MCF 10A (cell line): ENCODE measurements around the gene IMMP2L. TPM values are rescaled to one million over a fixed set of nuclear protein-coding genes. Genes with fewer than 3 reads are reported as not detected.

Experiments
- BruUV-seq: library from RNA; stranded (reverse); fragments of 400-500 nt; replicated peaks from 2 replicates; lab custom pipeline; 2021; lab: Mats Ljungman, UMichigan
- CTCF ChIA-PET: fragments of 300-600 bp; sonication (Branson Sonifier 250); formaldehyde crosslinking; extraction: SDS; loops from one replicate; lab custom pipeline; 2021; ENCODE audit warnings: antibody characterized with exemption, inconsistent platforms; lab: Yijun Ruan, JAX
- POLR2A ChIA-PET: fragments of 300-600, 350-650 bp; sonication (Branson Sonifier 250); formaldehyde crosslinking; extraction: SDS; loops from one replicate; lab custom pipeline; 2020; ENCODE audit warnings: antibody characterized with exemption, inconsistent platforms; lab: Yijun Ruan, JAX
- DNase-seq: peaks from one replicate; pipeline ENCODE4 v3.0.0-alpha.2; 2018; ENCODE audit not compliant: unreplicated experiment
- H3K27ac Mint-ChIP-seq: one replicate; pipeline ENCODE4 v1.8.0; 2022; ENCODE audit warnings: mild to moderate bottlenecking, low read depth, mixed read lengths; ENCODE audit not compliant: unreplicated experiment
- H3K27me3 Mint-ChIP-seq: one replicate; pipeline ENCODE4 v1.8.0; 2022; ENCODE audit warnings: mixed read lengths; ENCODE audit not compliant: insufficient read depth, unreplicated experiment
- H3K36me3 Mint-ChIP-seq: one replicate; pipeline ENCODE4 v1.8.0; 2022; ENCODE audit warnings: mild to moderate bottlenecking, moderate library complexity, mixed read lengths; ENCODE audit not compliant: insufficient read depth, unreplicated experiment
- H3K4me1 Mint-ChIP-seq: one replicate; pipeline ENCODE4 v1.8.0; 2022; ENCODE audit warnings: mixed read lengths; ENCODE audit not compliant: insufficient read depth, unreplicated experiment
- H3K4me3 Mint-ChIP-seq: one replicate; pipeline ENCODE4 v1.8.0; 2022; ENCODE audit warnings: mild to moderate bottlenecking, moderate library complexity, mixed read lengths; ENCODE audit not compliant: unreplicated experiment
- H3K9me3 Mint-ChIP-seq: one replicate; pipeline ENCODE4 v1.8.0; 2022; ENCODE audit warnings: mixed read lengths; ENCODE audit not compliant: unreplicated experiment
- intact Hi-C: fragments of 100-400 bp; cut with micrococcal nuclease; formaldehyde crosslinking; loops from 2 replicates; pipeline ENCODE4 v1.14.1; 2022
- total RNA-seq: library from RNA; stranded (reverse); gene quantifications from 2 replicates; pipeline ENCODE4 v1.2.3, GENCODE V29; 2022
- TF ChIP-seq, protein P1 (sequence below): fragments of 200-600 bp; IDR thresholded peaks from one replicate; pipeline ENCODE4 v1.8.0; 2022; ENCODE audit warnings: antibody characterized with exemption, mild to moderate bottlenecking; ENCODE audit not compliant: unreplicated experiment

The IMMP2L gene
- total RNA-seq, 1 experiment from 2014 or later, result 23.7 TPM

DNA sequence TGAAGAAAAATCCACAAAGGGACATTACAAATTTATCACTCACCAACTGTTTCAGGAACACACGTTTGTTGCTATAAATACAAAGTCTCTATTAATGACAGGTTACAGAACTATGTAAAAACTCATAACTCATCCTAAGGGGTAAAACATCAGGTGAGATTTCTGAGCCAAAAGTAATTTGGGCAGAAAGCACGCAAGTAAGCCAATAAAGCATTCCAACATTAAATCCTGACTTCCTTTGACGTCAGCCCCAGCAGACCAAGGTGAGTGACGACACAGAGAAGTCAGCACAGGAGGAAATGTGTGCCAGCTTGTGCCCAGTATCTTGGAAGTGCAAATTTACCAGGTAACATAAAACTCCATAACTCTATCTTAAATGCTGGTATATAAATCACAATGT, 45.7 kb downstream of the IMMP2L start:
- Mint-ChIP-seq H3K36me3 (peaks cover 4% of the 10 kb centered on the region), H3K27ac (no peak overlapping the region), H3K9me3 (no peaks in the 10 kb centered on the region), H3K4me1 (no peaks in the 10 kb centered on the region), H3K4me3 (no peak overlapping the region), H3K27me3 (no peaks in the 10 kb centered on the region)
- no TSS peak for BruUV-seq
- DNase-seq, result peak; percentile 39
- ChIA-PET POLR2A (no interaction called here), CTCF (interaction anchor here (1.1 kb wide), 1 partner anchor 16 kb away, joined by 3 read pairs; no protein-coding TSS in a partner anchor)
- TF ChIP-seq, protein P1, sequence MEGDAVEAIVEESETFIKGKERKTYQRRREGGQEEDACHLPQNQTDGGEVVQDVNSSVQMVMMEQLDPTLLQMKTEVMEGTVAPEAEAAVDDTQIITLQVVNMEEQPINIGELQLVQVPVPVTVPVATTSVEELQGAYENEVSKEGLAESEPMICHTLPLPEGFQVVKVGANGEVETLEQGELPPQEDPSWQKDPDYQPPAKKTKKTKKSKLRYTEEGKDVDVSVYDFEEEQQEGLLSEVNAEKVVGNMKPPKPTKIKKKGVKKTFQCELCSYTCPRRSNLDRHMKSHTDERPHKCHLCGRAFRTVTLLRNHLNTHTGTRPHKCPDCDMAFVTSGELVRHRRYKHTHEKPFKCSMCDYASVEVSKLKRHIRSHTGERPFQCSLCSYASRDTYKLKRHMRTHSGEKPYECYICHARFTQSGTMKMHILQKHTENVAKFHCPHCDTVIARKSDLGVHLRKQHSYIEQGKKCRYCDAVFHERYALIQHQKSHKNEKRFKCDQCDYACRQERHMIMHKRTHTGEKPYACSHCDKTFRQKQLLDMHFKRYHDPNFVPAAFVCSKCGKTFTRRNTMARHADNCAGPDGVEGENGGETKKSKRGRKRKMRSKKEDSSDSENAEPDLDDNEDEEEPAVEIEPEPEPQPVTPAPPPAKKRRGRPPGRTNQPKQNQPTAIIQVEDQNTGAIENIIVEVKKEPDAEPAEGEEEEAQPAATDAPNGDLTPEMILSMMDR, result no peak
- intact Hi-C loops, result no loop called here

DNA sequence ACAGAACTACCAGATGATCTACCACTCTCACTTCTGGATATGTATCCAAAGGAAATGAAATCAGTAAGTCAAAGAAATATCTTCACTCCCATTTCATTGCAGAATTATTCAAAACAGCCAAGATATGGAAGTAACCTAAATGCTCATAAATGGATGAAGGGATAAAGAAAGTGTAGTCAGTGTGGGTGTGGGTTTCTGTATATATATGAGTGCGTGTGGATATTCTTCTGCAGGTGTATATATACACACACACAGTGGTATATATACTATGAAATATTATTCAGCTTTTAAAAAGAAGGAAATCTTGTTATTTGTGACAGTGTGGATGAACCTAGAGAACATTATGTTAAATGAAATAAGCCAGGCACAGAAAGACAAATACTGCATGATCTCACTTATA, 48.7 kb downstream of the IMMP2L start:
- Mint-ChIP-seq H3K4me3 (no peak overlapping the region), H3K4me1 (no peaks in the 10 kb centered on the region), H3K36me3 (no peaks in the 10 kb centered on the region), H3K27me3 (no peaks in the 10 kb centered on the region), H3K27ac (no peak overlapping the region), H3K9me3 (no peaks in the 10 kb centered on the region)
- intact Hi-C loops, result no loop called here
- CTCF ChIA-PET, result no interaction called here
- BruUV-seq, result no TSS peak
- TF ChIP-seq, protein P1, result no peak
- no peak for DNase-seq
- POLR2A ChIA-PET, result no interaction called here

DNA sequence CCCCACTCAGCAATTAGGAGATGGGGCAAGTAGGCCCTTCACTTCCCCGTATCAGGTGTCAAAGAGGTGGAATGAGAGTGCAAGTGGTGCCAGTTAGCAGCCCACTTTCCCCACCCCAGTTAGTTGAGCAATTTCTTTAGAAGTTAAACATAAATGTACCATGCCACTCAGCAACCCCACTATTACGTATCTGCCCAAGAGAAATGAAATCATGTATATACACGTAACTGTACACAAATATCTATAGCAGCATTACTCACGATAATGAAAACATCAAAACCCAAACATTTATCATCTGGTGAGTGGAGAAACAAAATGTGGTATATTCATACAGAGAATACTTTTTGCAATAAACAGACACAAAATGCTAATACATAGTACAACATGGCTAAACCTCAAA, 50.4 kb downstream of the IMMP2L start:
- H3K4me1 Mint-ChIP-seq, result no peaks in the 10 kb centered on the region
- no TSS peak for BruUV-seq
- no peak overlapping the region for H3K4me3 Mint-ChIP-seq
- CTCF ChIA-PET, result no interaction called here
- no peak overlapping the region for H3K27ac Mint-ChIP-seq
- H3K36me3 Mint-ChIP-seq, result peaks cover 6% of the 10 kb centered on the region
- POLR2A ChIA-PET, result no interaction called here
- H3K27me3 Mint-ChIP-seq, result no peaks in the 10 kb centered on the region
- DNase-seq, result no peak
- no peaks in the 10 kb centered on the region for H3K9me3 Mint-ChIP-seq
- TF ChIP-seq, protein P1, result no peak
- intact Hi-C loops, result no loop called here

DNA sequence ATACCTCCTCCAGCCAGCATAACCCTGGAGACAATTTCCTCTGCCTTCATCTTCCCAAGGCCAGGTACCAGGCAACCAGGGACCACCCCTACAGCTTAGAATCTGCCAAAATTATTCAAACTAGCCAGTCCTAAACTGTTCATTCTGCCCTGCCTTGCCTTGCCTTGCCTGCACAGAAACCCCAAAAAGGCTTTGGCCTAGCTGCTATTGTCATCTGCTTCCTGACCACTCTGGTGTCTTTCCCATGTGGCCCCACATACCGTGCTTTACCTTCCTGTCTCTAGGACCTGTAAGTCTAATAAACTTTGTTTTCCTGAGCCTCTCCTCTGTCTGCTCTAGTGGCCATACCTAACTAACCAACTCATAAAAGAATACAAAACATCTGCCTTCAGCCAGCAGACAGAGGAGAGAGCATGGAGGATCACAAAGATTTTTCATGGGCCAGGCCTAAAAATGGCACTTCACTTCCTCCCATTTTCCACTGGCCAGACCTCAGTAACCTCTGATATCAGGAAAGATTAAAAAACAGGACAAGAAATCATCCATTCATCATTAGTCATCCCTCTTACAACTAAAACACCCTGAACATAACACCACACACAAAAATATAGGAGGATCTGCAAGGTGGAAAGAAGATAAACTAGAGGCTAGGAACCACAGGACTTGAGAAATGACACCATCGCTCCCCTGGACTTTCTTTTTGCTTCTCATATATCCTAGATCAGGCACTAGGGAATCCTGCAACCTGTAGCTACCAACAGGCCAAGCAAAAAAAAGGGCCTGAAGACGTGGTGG, 51.5 kb downstream of the IMMP2L start:
- POLR2A ChIA-PET, result interaction anchor here (1.0 to 1.1 kb wide), 2 partner anchors 12 to 13 kb away, joined by 3 read pairs; no protein-coding TSS in a partner anchor
- CTCF ChIA-PET, result interaction anchor here (0.5 to 0.7 kb wide), 4 partner anchors 31 to 985 kb away, joined by 3 to 4 read pairs (median 4); no protein-coding TSS in a partner anchor
- intact Hi-C loops, result no loop called here
- no TSS peak for BruUV-seq
- TF ChIP-seq, protein P1, result no peak
- Mint-ChIP-seq H3K9me3 (no peaks in the 10 kb centered on the region), H3K27me3 (no peaks in the 10 kb centered on the region), H3K4me3 (no peak overlapping the region), H3K27ac (peak overlapping the region; percentile 2), H3K36me3 (peaks cover 6% of the 10 kb centered on the region), H3K4me1 (no peaks in the 10 kb centered on the region)
- no peak for DNase-seq
